IMR-90 (cell line): ENCODE results near the gene PLEKHJ1. TPM values are rescaled to one million over a fixed set of nuclear protein-coding genes. Genes with fewer than 3 reads are reported as not detected.

ENCODE experiments used
- ATAC-seq: fragments of 200-7000 bp; cut with Tn5 transposase; 2 replicates; pipeline ENCODE4 v1.9.1; 2020; ENCODE audit warnings: low read depth, mild to moderate bottlenecking, moderate library complexity
- BruUV-seq: library from RNA; stranded (reverse); fragments of 400-500 nt; replicated peaks from 2 replicates; lab custom pipeline; 2021; lab: Mats Ljungman, UMichigan
- CTCF ChIA-PET: fragments of 300-600 bp; formaldehyde crosslinking; extraction: SDS; loops from one replicate; lab custom pipeline; 2021; ENCODE audit warnings: antibody characterized with exemption; lab: Yijun Ruan, JAX
- POLR2A ChIA-PET: fragments of 300-600 bp; sonication (Branson Sonifier 250); formaldehyde crosslinking; loops from one replicate; lab custom pipeline; 2022; ENCODE audit warnings: antibody characterized with exemption; ENCODE audit not compliant: unreplicated experiment; lab: Charles Lee
- DNase-seq: peaks from one replicate; pipeline ENCODE4 v3.0.0; 2013
- H2AFZ ChIP-seq: replicated peaks from 2 replicates; pipeline ENCODE3; 2013; ENCODE audit warnings: low read length, mild to moderate bottlenecking; ENCODE audit not compliant: poor library complexity
- H2AK5ac ChIP-seq: 2 replicates; pipeline ENCODE4 v1.6.1; 2013; ENCODE audit warnings: low read depth, low read length, inconsistent platforms
- H2AK9ac ChIP-seq: replicated peaks from 2 replicates; pipeline ENCODE3; 2013; ENCODE audit warnings: mild to moderate bottlenecking, low read depth, low read length, moderate library complexity; ENCODE audit not compliant: poor library complexity
- H2BK120ac ChIP-seq: 2 replicates; pipeline ENCODE4 v1.6.1; 2013; ENCODE audit warnings: low read depth, low read length, inconsistent platforms
- H2BK15ac ChIP-seq: 3 replicates; pipeline ENCODE4 v1.6.1; 2013; ENCODE audit warnings: low read depth, low read length, inconsistent platforms
- H2BK20ac ChIP-seq: 2 replicates; pipeline ENCODE4 v1.6.1; 2013; ENCODE audit warnings: low read depth, mild to moderate bottlenecking, inconsistent platforms, low read length, moderate library complexity
- H2BK5ac ChIP-seq: 2 replicates; pipeline ENCODE4 v1.6.1; 2013; ENCODE audit warnings: mild to moderate bottlenecking, low read depth, low read length, inconsistent platforms; ENCODE audit not compliant: poor library complexity, severe bottlenecking
- H3K14ac ChIP-seq: replicated peaks from 2 replicates; pipeline ENCODE4 v1.6.1; 2013; ENCODE audit warnings: low read depth, low read length, inconsistent platforms
- H3K18ac ChIP-seq: 2 replicates; pipeline ENCODE4 v1.6.1; 2013; ENCODE audit warnings: low read depth, low read length, control low read depth
- H3K23ac ChIP-seq: 2 replicates; pipeline ENCODE4 v1.6.1; 2013; ENCODE audit warnings: low read depth, low read length, inconsistent platforms
- H3K27ac ChIP-seq: 2 replicates; pipeline ENCODE4 v1.5.1; 2013; ENCODE audit warnings: mild to moderate bottlenecking, control low read depth, low read length; ENCODE audit not compliant: insufficient read depth
- H3K27me3 ChIP-seq: 2 replicates; pipeline ENCODE4 v1.6.1; 2013; ENCODE audit warnings: low read length; ENCODE audit not compliant: control insufficient read depth, insufficient read depth
- H3K36me3 ChIP-seq: 2 replicates; pipeline ENCODE4 v1.6.1; 2013; ENCODE audit warnings: low read length, mixed read lengths; ENCODE audit not compliant: control insufficient read depth, insufficient read depth
- H3K4ac ChIP-seq: 2 replicates; pipeline ENCODE4 v1.6.1; 2013; ENCODE audit warnings: low read depth, low read length, inconsistent platforms
- H3K4me1 ChIP-seq: 2 replicates; pipeline ENCODE4 v1.6.1; 2013; ENCODE audit warnings: low read length, mixed read lengths; ENCODE audit not compliant: control insufficient read depth, insufficient read depth
- H3K4me2 ChIP-seq: 2 replicates; pipeline ENCODE4 v1.6.1; 2013; ENCODE audit warnings: low read depth, mild to moderate bottlenecking, control low read depth, low read length, moderate library complexity
- H3K4me3 ChIP-seq: 2 replicates; pipeline ENCODE4 v1.5.1; 2013; ENCODE audit warnings: low read depth, mild to moderate bottlenecking, control low read depth, low read length, moderate library complexity; ENCODE audit not compliant: insufficient read depth
- H3K56ac ChIP-seq: 2 replicates; pipeline ENCODE4 v1.6.1; 2013; ENCODE audit warnings: low read length, inconsistent platforms; ENCODE audit not compliant: insufficient read depth; ENCODE audit errors: extremely low read depth
- H3K79me1 ChIP-seq, 2 experiments: 2 replicates each; pipeline ENCODE4 v1.6.1; 2013; ENCODE audit warnings: low read length in 2 of 2, inconsistent platforms in 1 of 2, low read depth in 1 of 2
- H3K9ac ChIP-seq: 2 replicates; pipeline ENCODE4 v1.6.1; 2013; ENCODE audit warnings: low read depth, low read length, control low read depth
- H3K9me1 ChIP-seq: 2 replicates; pipeline ENCODE4 v1.6.1; 2013; ENCODE audit warnings: low read length, inconsistent platforms; ENCODE audit not compliant: insufficient read depth
- H3K9me3 ChIP-seq: 2 replicates; pipeline ENCODE4 v1.6.1; 2013; ENCODE audit warnings: low read length; ENCODE audit not compliant: control insufficient read depth, insufficient read depth
- H4K20me1 ChIP-seq: 2 replicates; pipeline ENCODE4 v1.6.1; 2013; ENCODE audit warnings: low read length, inconsistent platforms; ENCODE audit not compliant: insufficient read depth
- H4K5ac ChIP-seq: 2 replicates; pipeline ENCODE4 v1.6.1; 2013; ENCODE audit warnings: mild to moderate bottlenecking, low read depth, low read length, control low read depth
- H4K8ac ChIP-seq, 2 experiments: 2 replicates each; pipeline ENCODE4 v1.6.1; 2013; ENCODE audit warnings: low read depth in 2 of 2, low read length in 2 of 2, control low read depth in 1 of 2, inconsistent platforms in 1 of 2
- H4K91ac ChIP-seq: 2 replicates; pipeline ENCODE4 v1.6.1; 2013; ENCODE audit warnings: low read depth, low read length, inconsistent platforms; ENCODE audit not compliant: insufficient read depth
- CHD1 ChIP-seq: IDR thresholded peaks from 2 replicates; pipeline ENCODE4 v1.6.1; 2012; ENCODE audit warnings: low read depth, low read length, improper control_type of control experiment
- ELK1 ChIP-seq: fragments of 150-350 bp; IDR thresholded peaks from 2 replicates; pipeline ENCODE4 v1.6.1; 2016; ENCODE audit warnings: low read depth, mild to moderate bottlenecking, low read length, moderate library complexity, borderline replicate concordance
- MAFK ChIP-seq: IDR thresholded peaks from 2 replicates; pipeline ENCODE4 v1.6.1; 2012; ENCODE audit warnings: low read depth, low read length, improper control_type of control experiment
- POLR2A ChIP-seq: IDR thresholded peaks from 2 replicates; pipeline ENCODE4 v1.6.1; 2012; ENCODE audit warnings: mild to moderate bottlenecking, low read depth, low read length
- RFX5 ChIP-seq: IDR thresholded peaks from 2 replicates; pipeline ENCODE4 v1.8.0; 2012; ENCODE audit warnings: low read depth, mild to moderate bottlenecking, low read length, moderate library complexity
- SMC3 ChIP-seq: fragments of 150-350 bp; IDR thresholded peaks from 2 replicates; pipeline ENCODE4 v1.6.1; 2016; ENCODE audit warnings: low read depth, mild to moderate bottlenecking, antibody characterized with exemption, low read length, moderate library complexity
- WGBS, 2 experiments: methylation state at CpG; one replicate each; pipeline versions ENCODE4 v1.1.5 to v1.1.7; 2013; ENCODE audit warnings: missing lambda C conversion rate in 2 of 2; ENCODE audit not compliant: insufficient read length in 1 of 2; ENCODE audit errors: extremely low coverage in 2 of 2; 5-methylcytosine and 5-hydroxymethylcytosine counted together
- dilution Hi-C: fragments of 300-500 bp; cut with HindIII; formaldehyde crosslinking; loops from one replicate; pipeline ENCODE4 v1.14.3; 2018; ENCODE audit warnings: low sequenced_read_pairs; ENCODE audit not compliant: unreplicated experiment
- in situ Hi-C: fragments of 300-500 bp; cut with MboI; formaldehyde crosslinking; loops from 3 replicates; pipeline ENCODE4 v1.14.3; 2019; ENCODE audit warnings: low sequenced_read_pairs, inconsistent platforms, mixed read lengths
- intact Hi-C: fragments of 100-400 bp; cut with micrococcal nuclease; formaldehyde crosslinking; loops from 2 replicates; pipeline ENCODE4 v1.10.0; 2022
- polyA plus RNA-seq, 3 experiments: library from polyadenylated mRNA; depleted of rRNA; stranded (reverse); fragments of >200 nt; gene quantifications; 2 replicates each; pipeline ENCODE4 v1.2.3, GENCODE V29; 2012; ENCODE audit warnings: low replicate concordance in 1 of 3
- total RNA-seq: library from RNA; depleted of rRNA; stranded (reverse); fragments of >200 nt; gene quantifications from 2 replicates; pipeline ENCODE4 v1.2.3, GENCODE V29; 2012

Gene PLEKHJ1
- total and polyA plus RNA-seq, 2 of the 4 experiments (the other 2 are of a cell fraction): 31.7 to 62.8 TPM

GRCh38 chr19:2191456-2192310 lies 44.4 kb downstream of the PLEKHJ1 start:
- no peak overlapping the region for H3K4ac ChIP-seq
- peaks cover 9% of the 10 kb centered on the region for H3K9me1 ChIP-seq
- H3K36me3 ChIP-seq: peaks cover 66% of the 10 kb centered on the region
- H3K79me1 ChIP-seq: peaks cover 11 to 85% of the 10 kb centered on the region in 2 experiments
- no peak overlapping the region for H4K91ac ChIP-seq
- H3K4me3 ChIP-seq: no peak overlapping the region
- no peak overlapping the region for H4K5ac ChIP-seq
- DNase-seq (no peak), ATAC-seq (no peak)
- dilution Hi-C loops (no loop called here), intact Hi-C loops (no loop called here), in situ Hi-C loops (no loop called here)
- H2AFZ ChIP-seq: no peak overlapping the region
- no peak overlapping the region for H4K8ac ChIP-seq
- BruUV-seq: no TSS peak
- H3K4me2 ChIP-seq: no peak overlapping the region
- H3K14ac ChIP-seq: no peak overlapping the region
- H3K27me3 ChIP-seq: no peaks in the 10 kb centered on the region
- H2BK15ac ChIP-seq: no peak overlapping the region
- H3K18ac ChIP-seq: no peak overlapping the region
- H3K9ac ChIP-seq: no peak overlapping the region
- ChIA-PET CTCF (no interaction called here), POLR2A (no interaction called here)
- no peak overlapping the region; the same call in 1 of the 2 replicates for H2AK5ac ChIP-seq
- no peak overlapping the region for H2BK20ac ChIP-seq
- H4K20me1 ChIP-seq: peaks cover 29% of the 10 kb centered on the region
- 96% methylated on average over 19 of the region's 32 CpGs; no CpG with 5 or more reads in 1 of the 2 experiments for WGBS, 2 experiments
- H3K23ac ChIP-seq: no peak overlapping the region
- no peak for TF ChIP-seq MAFK
- no peak for TF ChIP-seq POLR2A
- TF ChIP-seq SMC3: no peak
- TF ChIP-seq CHD1: no peak
- TF ChIP-seq ELK1: no peak
- no peak for TF ChIP-seq RFX5
- H2AK9ac ChIP-seq: no peak overlapping the region
- H3K9me3 ChIP-seq: no peaks in the 10 kb centered on the region
- H2BK5ac ChIP-seq: no peak overlapping the region
- no peak overlapping the region for H3K27ac ChIP-seq
- peaks cover 8% of the 10 kb centered on the region for H3K4me1 ChIP-seq
- no peak overlapping the region for H2BK120ac ChIP-seq
- no peak overlapping the region for H3K56ac ChIP-seq
